Measurements from ENCODE around the gene MNX1. TPM values are rescaled to one million over a fixed set of nuclear protein-coding genes. Genes with fewer than 3 reads are reported as not detected.

The MNX1 gene
- total and polyA plus RNA-seq, 9 of the 15 experiments (the other 6 are each of a cell fraction or from before 2014, with no cell fraction given) = 0.15 to 8.0 (median 1.4) TPM

GRCh38 chr7:157033483-157034473, 23.3 kb upstream of the MNX1 start (continued):
- TF ChIP-seq ZNF398 (CRISPR knock-in tag; IDR thresholded peaks at IDR 0.05) = no peak

- TF ChIP-seq POLR3G (IDR thresholded peaks at IDR 0.05; ENCODE audit: extremely low read depth, insufficient read length, insufficient replicate concordance) (no peak), MCM3 (IDR thresholded peaks at IDR 0.05) (0 out of 2 replicates have a peak, but pooled peaks have one; percentile 42), HBP1 (CRISPR knock-in tag; IDR thresholded peaks at IDR 0.05) (no peak), TCF7L2 (IDR thresholded peaks at IDR 0.05; ENCODE audit: low read depth, low read length) (no peak), HDAC2 (IDR thresholded peaks at IDR 0.05) (no peak)
- Histone ChIP-seq H3K9me1 (ENCODE audit: control insufficient read depth, insufficient read depth, low read length) (no peaks in the 10 kb centered on the region), H3K27ac (ENCODE audit: extremely low read depth, low read depth, low read length) (no peak overlapping the region), H3K4me3 (no peak overlapping the region), H3K79me2 (ENCODE audit: control insufficient read depth, insufficient read depth, low read length) (no peaks in the 10 kb centered on the region), H3K4me1 (replicated peaks in 1 of 2; ENCODE audit: control insufficient read depth in 2 of 2, insufficient read depth in 2 of 2, low read length in 2 of 2) (peaks cover 0 to 13% of the 10 kb centered on the region in 2 experiments; a peak in 1 of 5 replicates), H3K9me3 (replicated peaks; ENCODE audit: control insufficient read depth, insufficient read depth, low read depth, low read length) (no peaks in the 10 kb centered on the region), H2AFZ (ENCODE audit: low read depth, low read length) (no peak overlapping the region), H3K9ac (ENCODE audit: insufficient read depth in 1 of 2, low read depth in 2 of 2, low read length in 2 of 2) (peak overlapping the region in 1 of 2 experiments; percentile 31; a peak in 1 of 4 replicates), H3K27me3 (ENCODE audit: control insufficient read depth in 2 of 2, insufficient read depth in 2 of 2, low read length in 2 of 2) (peaks cover 65 to 69% of the 10 kb centered on the region in 2 experiments), H4K20me1 (replicated peaks; ENCODE audit: control insufficient read depth, insufficient read depth, low read length) (no peaks in the 10 kb centered on the region; the same call in 1 of the 2 replicates), H3K36me3 (ENCODE audit: control insufficient read depth, insufficient read depth, low read length) (no peaks in the 10 kb centered on the region), H3K4me2 (ENCODE audit: insufficient read depth, low read length) (no peak overlapping the region)
- POLR2A ChIA-PET = interaction anchor here (1.3 kb wide), 1 partner anchor 12 kb away, joined by 3 read pairs; no protein-coding TSS in a partner anchor
- FAIRE-seq (no peak), DNase-seq (ENCODE audit: extremely low read depth in 1 of 4, low spot score in 3 of 4) (no peak), ATAC-seq (peak; percentile 43)
- CTCF ChIA-PET (ENCODE audit: low intra/inter-chr PET ratio) = no interaction called here
- no TSS peak for BruUV-seq (replicated peaks)
- intact Hi-C loops (cut with micrococcal nuclease) = no loop called here
- WGBS (ENCODE audit: insufficient coverage, low coverage, missing lambda C conversion rate) = 11% methylated on average over 25 of the region's 25 CpGs
- in situ Hi-C loops (cut with MboI) = no loop called here
Observed at GRCh38 chr7:157032644-157033482, 22.4 kb upstream of the MNX1 start.
